IMR-90 (cell line): ENCODE results near the gene GABPB1. TPM values are rescaled to one million over a fixed set of nuclear protein-coding genes. Genes with fewer than 3 reads are reported as not detected.

Experiments used
- ATAC-seq: fragments of 200-7000 bp; cut with Tn5 transposase; 2 replicates; pipeline ENCODE4 v1.9.1; 2020; ENCODE audit warnings: low read depth, mild to moderate bottlenecking, moderate library complexity
- BruUV-seq: library from RNA; stranded (reverse); fragments of 400-500 nt; replicated peaks from 2 replicates; lab custom pipeline; 2021; lab: Mats Ljungman, UMichigan
- CTCF ChIA-PET: fragments of 300-600 bp; formaldehyde crosslinking; extraction: SDS; loops from one replicate; lab custom pipeline; 2021; ENCODE audit warnings: antibody characterized with exemption; lab: Yijun Ruan, JAX
- POLR2A ChIA-PET: fragments of 300-600 bp; sonication (Branson Sonifier 250); formaldehyde crosslinking; loops from one replicate; lab custom pipeline; 2022; ENCODE audit warnings: antibody characterized with exemption; ENCODE audit not compliant: unreplicated experiment; lab: Charles Lee
- DNase-seq: peaks from one replicate; pipeline ENCODE4 v3.0.0; 2013
- H2AFZ ChIP-seq: replicated peaks from 2 replicates; pipeline ENCODE3; 2013; ENCODE audit warnings: low read length, mild to moderate bottlenecking; ENCODE audit not compliant: poor library complexity
- H2AK5ac ChIP-seq: 2 replicates; pipeline ENCODE4 v1.6.1; 2013; ENCODE audit warnings: low read depth, low read length, inconsistent platforms
- H2AK9ac ChIP-seq: replicated peaks from 2 replicates; pipeline ENCODE3; 2013; ENCODE audit warnings: mild to moderate bottlenecking, low read depth, low read length, moderate library complexity; ENCODE audit not compliant: poor library complexity
- H2BK120ac ChIP-seq: 2 replicates; pipeline ENCODE4 v1.6.1; 2013; ENCODE audit warnings: low read depth, low read length, inconsistent platforms
- H2BK15ac ChIP-seq: 3 replicates; pipeline ENCODE4 v1.6.1; 2013; ENCODE audit warnings: low read depth, low read length, inconsistent platforms
- H2BK20ac ChIP-seq: 2 replicates; pipeline ENCODE4 v1.6.1; 2013; ENCODE audit warnings: low read depth, mild to moderate bottlenecking, inconsistent platforms, low read length, moderate library complexity
- H2BK5ac ChIP-seq: 2 replicates; pipeline ENCODE4 v1.6.1; 2013; ENCODE audit warnings: mild to moderate bottlenecking, low read depth, low read length, inconsistent platforms; ENCODE audit not compliant: poor library complexity, severe bottlenecking
- H3K14ac ChIP-seq: replicated peaks from 2 replicates; pipeline ENCODE4 v1.6.1; 2013; ENCODE audit warnings: low read depth, low read length, inconsistent platforms
- H3K18ac ChIP-seq: 2 replicates; pipeline ENCODE4 v1.6.1; 2013; ENCODE audit warnings: low read depth, low read length, control low read depth
- H3K23ac ChIP-seq: 2 replicates; pipeline ENCODE4 v1.6.1; 2013; ENCODE audit warnings: low read depth, low read length, inconsistent platforms
- H3K27ac ChIP-seq: 2 replicates; pipeline ENCODE4 v1.5.1; 2013; ENCODE audit warnings: mild to moderate bottlenecking, control low read depth, low read length; ENCODE audit not compliant: insufficient read depth
- H3K27me3 ChIP-seq: 2 replicates; pipeline ENCODE4 v1.6.1; 2013; ENCODE audit warnings: low read length; ENCODE audit not compliant: control insufficient read depth, insufficient read depth
- H3K36me3 ChIP-seq: 2 replicates; pipeline ENCODE4 v1.6.1; 2013; ENCODE audit warnings: low read length, mixed read lengths; ENCODE audit not compliant: control insufficient read depth, insufficient read depth
- H3K4ac ChIP-seq: 2 replicates; pipeline ENCODE4 v1.6.1; 2013; ENCODE audit warnings: low read depth, low read length, inconsistent platforms
- H3K4me1 ChIP-seq: 2 replicates; pipeline ENCODE4 v1.6.1; 2013; ENCODE audit warnings: low read length, mixed read lengths; ENCODE audit not compliant: control insufficient read depth, insufficient read depth
- H3K4me2 ChIP-seq: 2 replicates; pipeline ENCODE4 v1.6.1; 2013; ENCODE audit warnings: low read depth, mild to moderate bottlenecking, control low read depth, low read length, moderate library complexity
- H3K4me3 ChIP-seq: 2 replicates; pipeline ENCODE4 v1.5.1; 2013; ENCODE audit warnings: low read depth, mild to moderate bottlenecking, control low read depth, low read length, moderate library complexity; ENCODE audit not compliant: insufficient read depth
- H3K56ac ChIP-seq: 2 replicates; pipeline ENCODE4 v1.6.1; 2013; ENCODE audit warnings: low read length, inconsistent platforms; ENCODE audit not compliant: insufficient read depth; ENCODE audit errors: extremely low read depth
- H3K79me1 ChIP-seq, 2 experiments: 2 replicates each; pipeline ENCODE4 v1.6.1; 2013; ENCODE audit warnings: low read length in 2 of 2, inconsistent platforms in 1 of 2, low read depth in 1 of 2
- H3K9ac ChIP-seq: 2 replicates; pipeline ENCODE4 v1.6.1; 2013; ENCODE audit warnings: low read depth, low read length, control low read depth
- H3K9me1 ChIP-seq: 2 replicates; pipeline ENCODE4 v1.6.1; 2013; ENCODE audit warnings: low read length, inconsistent platforms; ENCODE audit not compliant: insufficient read depth
- H3K9me3 ChIP-seq: 2 replicates; pipeline ENCODE4 v1.6.1; 2013; ENCODE audit warnings: low read length; ENCODE audit not compliant: control insufficient read depth, insufficient read depth
- H4K20me1 ChIP-seq: 2 replicates; pipeline ENCODE4 v1.6.1; 2013; ENCODE audit warnings: low read length, inconsistent platforms; ENCODE audit not compliant: insufficient read depth
- H4K5ac ChIP-seq: 2 replicates; pipeline ENCODE4 v1.6.1; 2013; ENCODE audit warnings: mild to moderate bottlenecking, low read depth, low read length, control low read depth
- H4K8ac ChIP-seq, 2 experiments: 2 replicates each; pipeline ENCODE4 v1.6.1; 2013; ENCODE audit warnings: low read depth in 2 of 2, low read length in 2 of 2, control low read depth in 1 of 2, inconsistent platforms in 1 of 2
- H4K91ac ChIP-seq: 2 replicates; pipeline ENCODE4 v1.6.1; 2013; ENCODE audit warnings: low read depth, low read length, inconsistent platforms; ENCODE audit not compliant: insufficient read depth
- MAFK ChIP-seq: IDR thresholded peaks from 2 replicates; pipeline ENCODE4 v1.6.1; 2012; ENCODE audit warnings: low read depth, low read length, improper control_type of control experiment
- SMC3 ChIP-seq: fragments of 150-350 bp; IDR thresholded peaks from 2 replicates; pipeline ENCODE4 v1.6.1; 2016; ENCODE audit warnings: low read depth, mild to moderate bottlenecking, antibody characterized with exemption, low read length, moderate library complexity
- USF2 ChIP-seq: fragments of 150-350 bp; IDR thresholded peaks from 2 replicates; pipeline ENCODE4 v1.6.1; 2017; ENCODE audit warnings: mild to moderate bottlenecking, antibody characterized with exemption, low read length, low read depth
- WGBS, 2 experiments: methylation state at CpG; one replicate each; pipeline versions ENCODE4 v1.1.5 to v1.1.7; 2013; ENCODE audit warnings: missing lambda C conversion rate in 2 of 2; ENCODE audit not compliant: insufficient read length in 1 of 2; ENCODE audit errors: extremely low coverage in 2 of 2; 5-methylcytosine and 5-hydroxymethylcytosine counted together
- dilution Hi-C: fragments of 300-500 bp; cut with HindIII; formaldehyde crosslinking; loops from one replicate; pipeline ENCODE4 v1.14.3; 2018; ENCODE audit warnings: low sequenced_read_pairs; ENCODE audit not compliant: unreplicated experiment
- in situ Hi-C: fragments of 300-500 bp; cut with MboI; formaldehyde crosslinking; loops from 3 replicates; pipeline ENCODE4 v1.14.3; 2019; ENCODE audit warnings: low sequenced_read_pairs, inconsistent platforms, mixed read lengths
- intact Hi-C: fragments of 100-400 bp; cut with micrococcal nuclease; formaldehyde crosslinking; loops from 2 replicates; pipeline ENCODE4 v1.10.0; 2022
- polyA plus RNA-seq, 3 experiments: library from polyadenylated mRNA; depleted of rRNA; stranded (reverse); fragments of >200 nt; gene quantifications; 2 replicates each; pipeline ENCODE4 v1.2.3, GENCODE V29; 2012; ENCODE audit warnings: low replicate concordance in 1 of 3
- total RNA-seq: library from RNA; depleted of rRNA; stranded (reverse); fragments of >200 nt; gene quantifications from 2 replicates; pipeline ENCODE4 v1.2.3, GENCODE V29; 2012

The GABPB1 gene
- total and polyA plus RNA-seq, 2 of the 4 experiments (the other 2 are of a cell fraction): 26.3 to 89.3 TPM

DNA sequence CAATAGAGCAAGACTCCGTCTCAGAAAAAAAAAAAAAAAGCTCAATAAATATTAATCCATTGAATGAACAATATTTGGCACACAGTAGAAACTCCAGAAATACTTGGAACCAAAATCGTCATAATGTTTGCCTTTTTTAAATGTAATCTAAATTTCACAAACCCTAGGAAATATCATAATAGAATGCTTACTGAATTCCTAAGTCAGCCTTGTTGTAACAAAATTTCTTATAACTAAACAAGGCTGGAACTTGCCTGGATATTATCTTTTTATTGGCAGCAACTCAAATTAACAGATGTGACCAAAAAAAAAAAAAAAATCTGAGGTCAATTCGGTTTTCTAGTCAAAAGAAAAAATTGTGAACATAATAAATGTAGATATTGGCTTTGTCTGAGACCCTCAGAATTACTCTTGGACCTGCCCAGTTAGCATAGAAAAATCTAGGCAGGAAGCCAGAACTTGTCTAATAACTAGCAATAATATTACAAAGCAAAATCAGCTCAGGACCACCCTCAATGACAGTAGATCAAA, 33.3 kb downstream of the GABPB1 start:
- no peak overlapping the region; the same call in 1 of the 2 replicates for H3K18ac ChIP-seq
- BruUV-seq: no TSS peak
- H4K5ac ChIP-seq: peak overlapping the region; percentile 6; the same call in 1 of the 2 replicates
- ATAC-seq (peak; percentile 68), DNase-seq (peak; percentile 25)
- TF ChIP-seq USF2 (no peak), MAFK (no peak), SMC3 (no peak)
- H3K79me1 ChIP-seq: peaks cover 29 to 55% of the 10 kb centered on the region in 2 experiments
- no CpG with 5 or more reads among the region's 3 CpGs for WGBS, 2 experiments
- no peak overlapping the region for H3K4me2 ChIP-seq
- no peak overlapping the region for H2BK15ac ChIP-seq
- H2BK20ac ChIP-seq: no peak overlapping the region
- H2AFZ ChIP-seq: no peak overlapping the region
- H2AK5ac ChIP-seq: no peak overlapping the region
- no peak overlapping the region for H4K91ac ChIP-seq
- peaks cover 6% of the 10 kb centered on the region for H3K4me1 ChIP-seq
- no peak overlapping the region for H3K9ac ChIP-seq
- H4K20me1 ChIP-seq: no peaks in the 10 kb centered on the region
- H3K4me3 ChIP-seq: no peak overlapping the region
- no peak overlapping the region for H3K14ac ChIP-seq
- no peaks in the 10 kb centered on the region for H3K36me3 ChIP-seq
- H2BK120ac ChIP-seq: no peak overlapping the region
- no peaks in the 10 kb centered on the region for H3K27me3 ChIP-seq
- POLR2A ChIA-PET: no interaction called here
- no peak overlapping the region for H3K23ac ChIP-seq
- H3K56ac ChIP-seq: no peak overlapping the region
- intact Hi-C loops: loop anchor here (2.0 kb wide), 1 partner anchor 317 kb away; no protein-coding TSS in a partner anchor
- H2BK5ac ChIP-seq: no peak overlapping the region
- no peaks in the 10 kb centered on the region for H3K9me3 ChIP-seq
- peak overlapping the region; percentile 49; the same call in 1 of the 2 replicates for H3K27ac ChIP-seq
- no peak overlapping the region for H2AK9ac ChIP-seq
- no peak overlapping the region for H3K4ac ChIP-seq
- dilution Hi-C loops: no loop called here
- H4K8ac ChIP-seq: no peak overlapping the region
- H3K9me1 ChIP-seq: no peaks in the 10 kb centered on the region; the same call in 1 of the 2 replicates
- in situ Hi-C loops: loop anchor here (25.0 kb wide), 2 partner anchors 909 to 1084 kb away; partner anchors contain the start of gene FGF7
- CTCF ChIA-PET: interaction anchor here (0.6 kb wide), 2 partner anchors 18 to 43 kb away, joined by 3 read pairs; no protein-coding TSS in a partner anchor
